Gastrocnemius medialis (tissue), 4 donors: ENCODE measurements around the gene CYB5RL.

Experiments used
- CTCF ChIP-seq, 5 experiments: fragments of 450-650 bp in 3 of 5; fragments of 200-600 bp in 2 of 5; sonication (generic) in 2 of 5; IDR thresholded peaks in 4 of 5; conservative IDR thresholded peaks in 1 of 5; 1 replicate in 4 of 5; 2 replicates in 1 of 5; pipeline ENCODE4 v1.5.1; 2016 to 2019; ENCODE audit warnings: antibody characterized with exemption in 5 of 5, mild to moderate bottlenecking in 3 of 5, moderate library complexity in 3 of 5
- POLR2A ChIP-seq, 2 donors: fragments of 450-650 bp; IDR thresholded peaks; one replicate each; pipeline ENCODE4 v1.6.1; 2017; ENCODE audit warnings: antibody characterized with exemption in 2 of 2, mild to moderate bottlenecking in 2 of 2, moderate library complexity in 2 of 2

GRCh38 chr1:54227891-54228310 is 28.1 kb upstream of the CYB5RL start:
- TF ChIP-seq CTCF (IDR thresholded peaks at IDR 0.05 in 4 of 5, conservative IDR thresholded peaks at IDR 0.05 in 1 of 5) = no peak
- TF ChIP-seq POLR2A (IDR thresholded peaks at IDR 0.05) = no peak
